Measurements from ENCODE around the gene LCP2. TPM values are rescaled to one million over a fixed set of nuclear protein-coding genes. Genes with fewer than 3 reads are reported as not detected.

The LCP2 gene
- total and polyA plus RNA-seq, 2 donors (not counting 3 experiments of a cell fraction or from before 2014, with no cell fraction given), result not detected

GRCh38 chr5:170338291-170338690 is 40.7 kb upstream of the LCP2 start:
- H3K27me3 ChIP-seq (ENCODE audit: control insufficient read depth in 2 of 2, insufficient read depth in 2 of 2, low read length in 2 of 2), result no peaks in the 10 kb centered on the region
- no peak for TF ChIP-seq FOS (IDR thresholded peaks at IDR 0.05; ENCODE audit: borderline replicate concordance, insufficient read depth, low read length)
- no peak for TF ChIP-seq POLR2AphosphoS5 (IDR thresholded peaks at IDR 0.05; ENCODE audit: insufficient read depth, low read depth, low read length)
- no peak for TF ChIP-seq MYC (IDR thresholded peaks at IDR 0.05; ENCODE audit: low read depth, low read length)
- TF ChIP-seq POLR2A (IDR thresholded peaks at IDR 0.05; ENCODE audit: low read depth, low read length), result no peak
- no peak for TF ChIP-seq EZH2 (IDR thresholded peaks at IDR 0.05; ENCODE audit: borderline replicate concordance, low read depth, low read length, severe bottlenecking)
- no peak for TF ChIP-seq MAX (IDR thresholded peaks at IDR 0.05; ENCODE audit: insufficient read depth, insufficient read length)
- TF ChIP-seq CTCF (IDR thresholded peaks at IDR 0.05; ENCODE audit: extremely low read depth in 1 of 2, insufficient read depth in 1 of 2, low read depth in 1 of 2, low read length in 2 of 2), result no peak
- no TSS peak for BruUV-seq (replicated peaks)
- no peak for DNase-seq (ENCODE audit: low read depth, low spot score)
- H3K79me2 ChIP-seq (ENCODE audit: control insufficient read depth, insufficient read depth, low read length), result no peaks in the 10 kb centered on the region
- no peaks in the 10 kb centered on the region for H3K9me3 ChIP-seq (replicated peaks; ENCODE audit: control insufficient read depth, insufficient read depth, low read length)
- H3K4me3 ChIP-seq (replicated peaks in 1 of 3; ENCODE audit: insufficient read depth in 1 of 3, low read depth in 1 of 3, low read length in 3 of 3), result no peak overlapping the region
- ChIA-PET CTCF (interaction anchor here (1.0 to 2.6 kb wide), 5 partner anchors 13 to 295 kb away, joined by 3 to 8 read pairs (median 7); no protein-coding TSS in a partner anchor), POLR2A (no interaction called here)
- no peak overlapping the region for H3K4me2 ChIP-seq (ENCODE audit: insufficient read depth, low read length)
- no peak for FAIRE-seq
- H3K36me3 ChIP-seq (ENCODE audit: control insufficient read depth in 2 of 2, extremely low read depth in 1 of 2, insufficient read depth in 2 of 2, low read length in 2 of 2), result no peaks in the 10 kb centered on the region
- intact Hi-C loops (cut with micrococcal nuclease) (loop anchor here (2.0 kb wide), 1 partner anchor 69 kb away; no protein-coding TSS in a partner anchor), dilution Hi-C loops (cut with MboI; ENCODE audit: extremely low pct_ligation_motif_present, low sequenced_read_pairs) (no loop called here)
- H3K27ac ChIP-seq (ENCODE audit: insufficient read depth, low read depth, low read length), result no peak overlapping the region
- H3K9me1 ChIP-seq (replicated peaks; ENCODE audit: control insufficient read depth, extremely low read depth, insufficient read depth, low read length), result no peaks in the 10 kb centered on the region
- no peak overlapping the region for H3K9ac ChIP-seq (replicated peaks; ENCODE audit: extremely low read depth, insufficient read depth, low read length)
- H4K20me1 ChIP-seq (replicated peaks; ENCODE audit: control insufficient read depth, extremely low read depth, insufficient read depth, low read length), result no peaks in the 10 kb centered on the region
- no peaks in the 10 kb centered on the region for H3K4me1 ChIP-seq (ENCODE audit: control insufficient read depth, extremely low read depth, insufficient read depth, low read length)
- H2AFZ ChIP-seq (ENCODE audit: low read depth, low read length), result no peak overlapping the region

Measured in endothelial cell of umbilical vein (primary cell).